Epithelial cell of proximal tubule (primary cell): ENCODE data around the gene BMPR2. TPM values are rescaled to one million over a fixed set of nuclear protein-coding genes. Genes with fewer than 3 reads are reported as not detected.

Experiments used
- DNase-seq: peaks from one replicate; pipeline ENCODE4 v3.0.0-alpha.2; 2011; ENCODE audit warnings: low read depth
- H3K4me3 ChIP-seq: 2 replicates; pipeline ENCODE4 v1.5.1; 2011; ENCODE audit warnings: low read depth, mild to moderate bottlenecking, low read length
- CTCF ChIP-seq: conservative IDR thresholded peaks from 2 replicates; pipeline ENCODE4 v1.5.1; 2012; ENCODE audit warnings: low read depth, mild to moderate bottlenecking, low read length
- total RNA-seq: library from RNA; depleted of rRNA; stranded (reverse); fragments of >200 nt; gene quantifications from 2 replicates; pipeline ENCODE4 v1.2.3, GENCODE V29; 2015

Gene BMPR2
- total RNA-seq, 1 donor from 2014 or later = 23.5 TPM

GRCh38 chr2:202418027-202418426 lies 41.9 kb downstream of the BMPR2 start:
- no peak for TF ChIP-seq CTCF
- H3K4me3 ChIP-seq = no peak overlapping the region
- no peak for DNase-seq

GRCh38 chr2:202418511-202418910 lies 42.4 kb downstream of the BMPR2 start:
- H3K4me3 ChIP-seq = no peak overlapping the region
- TF ChIP-seq CTCF = no peak
- no peak for DNase-seq

GRCh38 chr2:202423139-202423538 lies 47.0 kb downstream of the BMPR2 start:
- TF ChIP-seq CTCF = no peak
- H3K4me3 ChIP-seq = no peak overlapping the region
- no peak for DNase-seq

GRCh38 chr2:202425036-202425435 lies 48.9 kb downstream of the BMPR2 start:
- DNase-seq = no peak
- H3K4me3 ChIP-seq = no peak overlapping the region
- TF ChIP-seq CTCF = no peak

GRCh38 chr2:202426751-202427150 lies 50.6 kb downstream of the BMPR2 start:
- no peak overlapping the region for H3K4me3 ChIP-seq
- no peak for DNase-seq
- TF ChIP-seq CTCF = no peak

- no peak for TF ChIP-seq CTCF
- DNase-seq = no peak
- no peak overlapping the region for H3K4me3 ChIP-seq
These were observed 53.2 kb downstream of the BMPR2 start for GRCh38 chr2:202429164-202429980.

GRCh38 chr2:202432776-202433175 lies 56.6 kb downstream of the BMPR2 start:
- H3K4me3 ChIP-seq = no peak overlapping the region
- TF ChIP-seq CTCF = no peak
- no peak for DNase-seq
